AG09319 (cell line): Measurements from ENCODE around the gene TMEM169.

ENCODE experiments used
- DNase-seq: peaks from one replicate; pipeline ENCODE4 v3.0.0-alpha.2; 2010; ENCODE audit warnings: low read depth; ENCODE audit errors: extremely low read depth
- CTCF ChIP-seq: IDR thresholded peaks from 2 replicates; pipeline ENCODE4 v1.5.1; 2011; ENCODE audit warnings: low read depth, mild to moderate bottlenecking, inconsistent platforms, low read length, moderate library complexity

Gene TMEM169

GRCh38 chr2:216044883-216045486 lies 36.7 kb upstream of the TMEM169 start:
- DNase-seq = no peak
- TF ChIP-seq CTCF = no peak

GRCh38 chr2:216047397-216047796 lies 34.3 kb upstream of the TMEM169 start:
- no peak for TF ChIP-seq CTCF
- DNase-seq = no peak

- TF ChIP-seq CTCF = no peak
- DNase-seq = no peak
Measured at GRCh38 chr2:216049452-216049851, 32.3 kb upstream of the TMEM169 start.

GRCh38 chr2:216051350-216051749 lies 30.4 kb upstream of the TMEM169 start:
- TF ChIP-seq CTCF = no peak

GRCh38 chr2:216052420-216052819 lies 29.3 kb upstream of the TMEM169 start:
- TF ChIP-seq CTCF = no peak

More at GRCh38 chr2:216051350-216051749, 30.4 kb upstream of the TMEM169 start:
- DNase-seq = no peak

GRCh38 chr2:216055680-216056079 lies 26.0 kb upstream of the TMEM169 start:
- DNase-seq = no peak
- TF ChIP-seq CTCF = no peak

More at GRCh38 chr2:216052420-216052819, 29.3 kb upstream of the TMEM169 start:
- no peak for DNase-seq

GRCh38 chr2:216056739-216057138 lies 25.0 kb upstream of the TMEM169 start:
- TF ChIP-seq CTCF = no peak
- DNase-seq = no peak
